Measurements from ENCODE around the gene SLC16A14. TPM values are rescaled to one million over a fixed set of nuclear protein-coding genes. Genes with fewer than 3 reads are reported as not detected.

Gene SLC16A14
- total RNA-seq, 2 donors from 2014 or later, result 2.3 to 3.4 TPM

- no peak for DNase-seq (ENCODE audit: low spot score)
- no peak overlapping the region for H3K4me3 ChIP-seq
- no peaks in the 10 kb centered on the region for H3K36me3 ChIP-seq
- H3K9me3 ChIP-seq, result no peaks in the 10 kb centered on the region
- TF ChIP-seq, protein P1, sequence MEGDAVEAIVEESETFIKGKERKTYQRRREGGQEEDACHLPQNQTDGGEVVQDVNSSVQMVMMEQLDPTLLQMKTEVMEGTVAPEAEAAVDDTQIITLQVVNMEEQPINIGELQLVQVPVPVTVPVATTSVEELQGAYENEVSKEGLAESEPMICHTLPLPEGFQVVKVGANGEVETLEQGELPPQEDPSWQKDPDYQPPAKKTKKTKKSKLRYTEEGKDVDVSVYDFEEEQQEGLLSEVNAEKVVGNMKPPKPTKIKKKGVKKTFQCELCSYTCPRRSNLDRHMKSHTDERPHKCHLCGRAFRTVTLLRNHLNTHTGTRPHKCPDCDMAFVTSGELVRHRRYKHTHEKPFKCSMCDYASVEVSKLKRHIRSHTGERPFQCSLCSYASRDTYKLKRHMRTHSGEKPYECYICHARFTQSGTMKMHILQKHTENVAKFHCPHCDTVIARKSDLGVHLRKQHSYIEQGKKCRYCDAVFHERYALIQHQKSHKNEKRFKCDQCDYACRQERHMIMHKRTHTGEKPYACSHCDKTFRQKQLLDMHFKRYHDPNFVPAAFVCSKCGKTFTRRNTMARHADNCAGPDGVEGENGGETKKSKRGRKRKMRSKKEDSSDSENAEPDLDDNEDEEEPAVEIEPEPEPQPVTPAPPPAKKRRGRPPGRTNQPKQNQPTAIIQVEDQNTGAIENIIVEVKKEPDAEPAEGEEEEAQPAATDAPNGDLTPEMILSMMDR (IDR thresholded peaks at IDR 0.05), result no peak
- H3K4me1 ChIP-seq, result peaks cover 0 to 5% of the 10 kb centered on the region in 2 donors
- no peak overlapping the region for H3K27ac ChIP-seq
- no peaks in the 10 kb centered on the region for H3K27me3 ChIP-seq
Measured at GRCh38 chr2:230010501-230010900, 58.2 kb downstream of the SLC16A14 start.

GRCh38 chr2:230008708-230009066 lies 60.0 kb downstream of the SLC16A14 start:
- peak overlapping the region in 1 of 2 donors; percentile 6 for H3K4me3 ChIP-seq
- DNase-seq (ENCODE audit: low spot score), result no peak
- peaks cover 0 to 5% of the 10 kb centered on the region in 2 donors for H3K4me1 ChIP-seq
- no peaks in the 10 kb centered on the region for H3K9me3 ChIP-seq
- no peak overlapping the region for H3K27ac ChIP-seq
- no peaks in the 10 kb centered on the region for H3K27me3 ChIP-seq
- no peaks in the 10 kb centered on the region for H3K36me3 ChIP-seq
- TF ChIP-seq, protein P1 (IDR thresholded peaks at IDR 0.05), result no peak

- H3K9me3 ChIP-seq, result no peaks in the 10 kb centered on the region
- no peak overlapping the region for H3K27ac ChIP-seq
- DNase-seq (ENCODE audit: low spot score), result peak; percentile 85
- TF ChIP-seq, protein P1 (IDR thresholded peaks at IDR 0.05), result peak; percentile 80 to 89
- no peaks in the 10 kb centered on the region for H3K27me3 ChIP-seq
- peak overlapping the region in 1 of 2 donors; percentile 6 for H3K4me3 ChIP-seq
- peaks cover 0 to 5% of the 10 kb centered on the region in 2 donors for H3K4me1 ChIP-seq
- H3K36me3 ChIP-seq, result no peaks in the 10 kb centered on the region
Measured at GRCh38 chr2:230007931-230008707, 60.6 kb downstream of the SLC16A14 start.

DNA sequence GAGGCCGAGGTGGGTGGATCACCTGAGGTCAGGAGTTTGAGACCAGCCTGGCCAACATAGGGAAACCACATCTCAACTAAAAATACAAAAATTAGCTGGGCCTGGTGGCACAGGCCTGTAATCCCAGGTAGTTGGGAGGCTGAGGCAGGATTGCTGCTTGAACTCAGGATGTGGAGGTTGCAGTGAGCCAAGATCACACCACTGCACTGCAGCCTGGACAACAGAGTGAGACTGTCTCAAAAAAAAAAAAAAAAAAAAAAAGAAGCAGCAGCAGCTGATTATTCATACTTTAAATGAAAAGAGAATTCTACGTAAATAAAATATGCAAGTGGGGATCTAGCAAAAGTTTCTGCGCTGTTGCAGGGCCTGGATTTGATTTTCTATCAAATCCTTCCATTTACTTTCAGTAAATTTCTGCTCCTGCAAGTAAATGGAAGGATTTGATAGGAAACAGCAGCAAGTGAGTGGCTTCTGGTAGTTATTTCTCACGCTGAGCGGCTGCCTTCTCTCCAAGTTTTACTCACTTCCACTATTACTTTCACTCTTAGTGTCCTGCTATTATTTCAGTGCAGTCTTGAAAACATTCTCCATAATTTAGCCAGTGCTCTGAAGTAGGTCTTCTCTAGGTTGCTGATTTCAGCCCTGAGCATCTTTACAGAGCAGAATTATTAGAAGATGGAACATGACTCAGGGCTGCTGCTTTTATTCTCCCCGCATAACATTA lies 68.4 kb downstream of the SLC16A14 start:
- no peaks in the 10 kb centered on the region for H3K27me3 ChIP-seq
- TF ChIP-seq, protein P1 (IDR thresholded peaks at IDR 0.05), result no peak

GRCh38 chr2:229997565-229997964 lies 71.2 kb downstream of the SLC16A14 start:
- Histone ChIP-seq H3K4me1 (no peaks in the 10 kb centered on the region), H3K9me3 (no peaks in the 10 kb centered on the region), H3K4me3 (no peak overlapping the region), H3K27ac (no peak overlapping the region), H3K36me3 (no peaks in the 10 kb centered on the region), H3K27me3 (no peaks in the 10 kb centered on the region)
- TF ChIP-seq, protein P1 (IDR thresholded peaks at IDR 0.05), result no peak
- no peak for DNase-seq (ENCODE audit: low spot score)

More for the DNA sequence above, 68.4 kb downstream of the SLC16A14 start:
- Histone ChIP-seq H3K36me3 (no peaks in the 10 kb centered on the region), H3K27ac (no peak overlapping the region), H3K9me3 (no peaks in the 10 kb centered on the region), H3K4me3 (no peak overlapping the region), H3K4me1 (no peaks in the 10 kb centered on the region)
- DNase-seq (ENCODE audit: low spot score), result no peak

Data from right atrium auricular region (tissue), 2 donors.